Mesendoderm (in vitro differentiated cells): Measurements from ENCODE around the gene NENF.
A peak's percentile ranks its signal among the peaks of the same experiment; 100 is the strongest.

Experiments used
- DNase-seq: peaks from one replicate; pipeline ENCODE4 v3.0.0; 2013
- H2AK5ac ChIP-seq: 2 replicates; pipeline ENCODE4 v1.6.1; 2013; ENCODE audit warnings: low read length, inconsistent platforms
- H2BK120ac ChIP-seq: 2 replicates; pipeline ENCODE4 v1.6.1; 2013; ENCODE audit warnings: low read depth, mild to moderate bottlenecking, low read length, moderate library complexity, mixed read lengths
- H2BK15ac ChIP-seq: replicated peaks from 2 replicates; pipeline ENCODE4 v1.6.1; 2013; ENCODE audit warnings: low read depth, mild to moderate bottlenecking, moderate library complexity
- H2BK5ac ChIP-seq: 2 replicates; pipeline ENCODE4 v1.6.1; 2013; ENCODE audit warnings: low read length, inconsistent platforms
- H3K18ac ChIP-seq: 2 replicates; pipeline ENCODE4 v1.6.1; 2013; ENCODE audit warnings: mild to moderate bottlenecking, low read length, mixed read lengths
- H3K23ac ChIP-seq: one replicate; pipeline ENCODE4 v1.6.1; 2013; ENCODE audit warnings: low read length
- H3K27ac ChIP-seq: 2 replicates; pipeline ENCODE4 v1.5.1; 2013; ENCODE audit warnings: low read depth, mild to moderate bottlenecking, inconsistent platforms, low read length, moderate library complexity
- H3K27me3 ChIP-seq: 2 replicates; pipeline ENCODE4 v1.6.1; 2013; ENCODE audit warnings: low read length, control low read depth, mild to moderate bottlenecking, inconsistent platforms; ENCODE audit not compliant: insufficient read depth, poor library complexity
- H3K36me3 ChIP-seq: 2 replicates; pipeline ENCODE4 v1.6.1; 2013; ENCODE audit warnings: low read length, inconsistent platforms; ENCODE audit not compliant: control insufficient read depth, insufficient read depth
- H3K4ac ChIP-seq: one replicate; pipeline ENCODE4 v1.6.1; 2013; ENCODE audit warnings: low read depth, mild to moderate bottlenecking, low read length, moderate library complexity
- H3K4me1 ChIP-seq: 2 replicates; pipeline ENCODE4 v1.6.1; 2013; ENCODE audit warnings: low read depth, low read length, inconsistent platforms; ENCODE audit not compliant: control insufficient read depth
- H3K4me2 ChIP-seq: 2 replicates; pipeline ENCODE4 v1.6.1; 2013; ENCODE audit warnings: low read length
- H3K4me3 ChIP-seq: 2 replicates; pipeline ENCODE4 v1.5.1; 2013; ENCODE audit warnings: mild to moderate bottlenecking, low read length
- H3K56ac ChIP-seq: one replicate; pipeline ENCODE4 v1.6.1; 2013; ENCODE audit warnings: low read length
- H3K79me1 ChIP-seq: 2 replicates; pipeline ENCODE4 v1.6.1; 2013; ENCODE audit warnings: low read length, inconsistent platforms
- H3K79me2 ChIP-seq: 2 replicates; pipeline ENCODE4 v1.6.1; 2013; ENCODE audit warnings: mild to moderate bottlenecking, low read length; ENCODE audit not compliant: control insufficient read depth, insufficient read depth
- H3K9ac ChIP-seq: 2 replicates; pipeline ENCODE4 v1.6.1; 2013; ENCODE audit warnings: low read length, inconsistent platforms
- H4K5ac ChIP-seq: one replicate; pipeline ENCODE4 v1.6.1; 2013; ENCODE audit warnings: low read length
- H4K8ac ChIP-seq: one replicate; pipeline ENCODE4 v1.6.1; 2013; ENCODE audit warnings: low read depth, mild to moderate bottlenecking, control low read depth, low read length, moderate library complexity
- WGBS: extraction: QIAGEN DNeasy Blood & Tissue Kit; methylation state at CpG from one replicate; pipeline ENCODE4 v1.1.7; 2013; ENCODE audit warnings: low lambda C conversion rate, missing lambda C conversion rate; ENCODE audit not compliant: insufficient coverage; ENCODE audit errors: extremely low coverage; 5-methylcytosine and 5-hydroxymethylcytosine counted together

The NENF gene

GRCh38 chr1:212463565-212464285 lies 31.0 kb downstream of the NENF start:
- H4K5ac ChIP-seq, result no peak overlapping the region
- no peak overlapping the region for H4K8ac ChIP-seq
- no peak overlapping the region for H2BK15ac ChIP-seq
- no peak overlapping the region for H3K4me3 ChIP-seq
- H3K18ac ChIP-seq, result no peak overlapping the region
- no peak overlapping the region for H2BK120ac ChIP-seq
- no CpG with 5 or more reads among the region's 7 CpGs for WGBS
- H3K79me1 ChIP-seq, result no peaks in the 10 kb centered on the region
- no peak overlapping the region for H3K4ac ChIP-seq
- no peaks in the 10 kb centered on the region for H3K27me3 ChIP-seq
- H3K9ac ChIP-seq, result no peak overlapping the region
- H3K4me2 ChIP-seq, result no peak overlapping the region
- peaks cover 3% of the 10 kb centered on the region for H3K4me1 ChIP-seq
- no peak overlapping the region for H2AK5ac ChIP-seq
- H3K79me2 ChIP-seq, result no peaks in the 10 kb centered on the region
- peak overlapping the region; percentile 15 for H3K56ac ChIP-seq
- no peak for DNase-seq
- no peak overlapping the region for H3K27ac ChIP-seq
- H3K36me3 ChIP-seq, result no peaks in the 10 kb centered on the region
- no peak overlapping the region for H3K23ac ChIP-seq
- H2BK5ac ChIP-seq, result no peak overlapping the region

GRCh38 chr1:212465311-212465710 lies 32.6 kb downstream of the NENF start:
- Histone ChIP-seq H4K8ac (no peak overlapping the region), H3K4me1 (peaks cover 3% of the 10 kb centered on the region), H2BK15ac (no peak overlapping the region), H3K79me1 (no peaks in the 10 kb centered on the region), H3K18ac (no peak overlapping the region), H3K36me3 (no peaks in the 10 kb centered on the region), H3K79me2 (no peaks in the 10 kb centered on the region), H3K4me2 (no peak overlapping the region), H3K27ac (no peak overlapping the region), H3K56ac (peak overlapping the region; percentile 38), H3K23ac (no peak overlapping the region), H3K9ac (no peak overlapping the region), H2BK120ac (no peak overlapping the region), H3K4ac (no peak overlapping the region), H3K4me3 (no peak overlapping the region), H4K5ac (no peak overlapping the region), H2BK5ac (no peak overlapping the region), H3K27me3 (no peaks in the 10 kb centered on the region), H2AK5ac (no peak overlapping the region)
- no peak for DNase-seq
- WGBS, result no CpG with 5 or more reads among the region's 7 CpGs

DNA sequence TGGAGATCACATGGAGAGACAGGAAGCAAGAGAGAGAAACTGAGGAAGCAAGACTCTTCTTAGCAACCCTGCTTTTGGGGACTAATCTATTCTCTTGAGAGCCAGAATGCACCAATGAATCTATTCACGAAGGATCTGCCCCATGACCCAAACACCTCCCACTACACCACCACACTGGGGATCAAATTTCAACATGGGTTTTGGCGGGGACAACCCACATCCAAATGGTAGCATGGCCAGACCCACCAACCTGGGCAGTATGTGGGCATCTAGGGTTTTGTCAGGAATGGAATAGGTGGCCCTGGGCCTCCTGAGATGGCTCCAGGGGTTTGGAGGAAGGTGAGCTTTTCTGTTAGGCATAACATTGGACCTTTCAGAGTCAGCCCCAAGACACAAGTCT lies 33.7 kb downstream of the NENF start:
- Histone ChIP-seq H3K27ac (no peak overlapping the region), H3K9ac (no peak overlapping the region), H3K79me2 (no peaks in the 10 kb centered on the region), H3K56ac (no peak overlapping the region), H4K8ac (no peak overlapping the region), H2BK15ac (no peak overlapping the region), H2BK5ac (no peak overlapping the region), H3K4me3 (no peak overlapping the region), H3K23ac (no peak overlapping the region), H3K4ac (no peak overlapping the region), H3K4me2 (no peak overlapping the region), H2AK5ac (no peak overlapping the region), H3K36me3 (no peaks in the 10 kb centered on the region), H3K18ac (no peak overlapping the region), H2BK120ac (no peak overlapping the region), H4K5ac (no peak overlapping the region), H3K79me1 (no peaks in the 10 kb centered on the region), H3K4me1 (peaks cover 3% of the 10 kb centered on the region), H3K27me3 (no peaks in the 10 kb centered on the region)
- no peak for DNase-seq
- WGBS, result no CpG with 5 or more reads among the region's 2 CpGs

DNA sequence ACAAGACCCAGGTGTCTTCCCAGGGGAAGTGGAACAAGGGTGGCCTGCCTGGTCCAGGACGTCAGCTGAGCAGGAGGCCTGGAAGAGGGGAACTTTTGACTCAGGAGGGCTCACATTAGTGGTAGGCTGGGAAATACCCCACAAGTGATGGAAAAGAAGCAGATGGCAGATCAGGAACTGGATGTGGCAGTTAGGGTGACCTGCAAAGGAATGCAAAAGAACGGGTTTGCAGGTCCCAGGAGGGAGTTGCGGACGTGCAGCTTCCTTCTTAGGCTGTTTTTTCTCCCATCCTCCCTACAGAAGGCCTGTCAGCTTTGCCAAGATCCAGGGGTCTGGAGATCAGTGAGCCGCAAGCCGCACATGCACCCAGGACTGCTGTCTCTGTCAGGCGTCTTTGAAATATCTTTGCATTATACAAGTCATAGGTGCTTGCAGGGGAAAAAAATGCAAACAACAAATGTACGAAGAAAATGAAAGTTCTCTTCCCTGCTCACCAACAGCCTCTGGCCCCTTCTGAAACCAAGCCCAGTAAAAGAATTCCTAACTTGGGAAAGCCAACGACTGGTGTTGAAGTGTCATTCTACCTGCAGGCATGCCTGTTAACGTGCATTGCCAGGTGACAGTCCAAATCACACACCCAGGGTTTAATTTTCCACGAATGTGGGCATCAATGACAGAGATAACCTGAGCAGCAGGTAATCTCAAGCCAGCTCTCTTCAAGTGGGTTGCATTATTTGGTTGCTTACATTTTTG lies 34.4 kb downstream of the NENF start:
- H3K36me3 ChIP-seq, result no peaks in the 10 kb centered on the region
- H3K4me1 ChIP-seq, result peaks cover 3% of the 10 kb centered on the region
- H3K4ac ChIP-seq, result no peak overlapping the region
- no peak overlapping the region for H3K23ac ChIP-seq
- no peaks in the 10 kb centered on the region for H3K79me1 ChIP-seq
- no peak overlapping the region for H3K56ac ChIP-seq
- H3K18ac ChIP-seq, result no peak overlapping the region
- no peak overlapping the region for H2BK120ac ChIP-seq
- no peak overlapping the region for H3K4me2 ChIP-seq
- no peak overlapping the region for H3K9ac ChIP-seq
- no peak overlapping the region for H2BK5ac ChIP-seq
- no peak overlapping the region for H3K27ac ChIP-seq
- peak; percentile 32 for DNase-seq
- H3K27me3 ChIP-seq, result no peaks in the 10 kb centered on the region
- WGBS, result no CpG with 5 or more reads among the region's 11 CpGs
- no peak overlapping the region for H2AK5ac ChIP-seq
- H3K79me2 ChIP-seq, result no peaks in the 10 kb centered on the region
- no peak overlapping the region for H4K8ac ChIP-seq
- H4K5ac ChIP-seq, result no peak overlapping the region
- H2BK15ac ChIP-seq, result no peak overlapping the region
- H3K4me3 ChIP-seq, result no peak overlapping the region

GRCh38 chr1:212467843-212468482 lies 35.2 kb downstream of the NENF start:
- Histone ChIP-seq H3K23ac (no peak overlapping the region), H3K18ac (no peak overlapping the region), H4K8ac (no peak overlapping the region), H3K79me2 (no peaks in the 10 kb centered on the region), H3K56ac (no peak overlapping the region), H2BK120ac (no peak overlapping the region), H4K5ac (no peak overlapping the region), H3K27ac (no peak overlapping the region), H2AK5ac (no peak overlapping the region), H2BK15ac (no peak overlapping the region), H3K36me3 (no peaks in the 10 kb centered on the region), H3K27me3 (no peaks in the 10 kb centered on the region), H3K79me1 (no peaks in the 10 kb centered on the region), H2BK5ac (no peak overlapping the region), H3K4me3 (no peak overlapping the region), H3K4me2 (no peak overlapping the region), H3K9ac (no peak overlapping the region), H3K4me1 (peaks cover 3% of the 10 kb centered on the region), H3K4ac (no peak overlapping the region)
- DNase-seq, result no peak
- no CpG with 5 or more reads among the region's 6 CpGs for WGBS
